ENCODE data around the gene ONECUT3. TPM values are rescaled to one million over a fixed set of nuclear protein-coding genes. Genes with fewer than 3 reads are reported as not detected.

The ONECUT3 gene
- total RNA-seq, 1 experiment from 2014 or later = not detected

DNA sequence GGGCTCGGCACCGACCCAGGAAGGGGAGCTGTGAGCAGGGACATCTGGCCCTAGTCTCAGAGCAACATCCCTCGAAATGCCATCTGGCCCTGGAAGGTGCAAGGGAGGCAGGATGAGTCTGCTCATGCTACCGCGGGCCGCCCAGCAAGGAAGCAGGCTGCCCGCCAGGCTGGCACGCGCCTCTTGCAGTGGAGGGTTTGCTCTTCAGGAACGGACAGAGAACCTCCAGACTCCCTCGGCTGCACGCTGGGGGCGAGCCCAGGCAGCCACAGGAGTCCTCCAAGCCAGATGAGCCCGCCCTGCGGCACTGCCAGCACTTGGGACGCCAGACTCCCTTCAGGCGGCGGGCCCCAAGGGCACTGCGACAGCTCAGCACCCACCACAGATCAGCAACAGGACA, 68.9 kb downstream of the ONECUT3 start:
- intact Hi-C loops (cut with micrococcal nuclease; ENCODE audit: unreplicated experiment) = no loop called here
- BruUV-seq (replicated peaks) = no TSS peak
- Histone ChIP-seq H3K36me3 (ENCODE audit: low read depth) (no peaks in the 10 kb centered on the region), H3F3A (ENCODE audit: insufficient read depth, low read depth) (no peaks in the 10 kb centered on the region), H3K4me2 (no peak overlapping the region), H3K27me3 (ENCODE audit: insufficient read depth, low read depth) (no peaks in the 10 kb centered on the region), H3K79me2 (ENCODE audit: low read depth) (no peaks in the 10 kb centered on the region), H3K9me2 (ENCODE audit: insufficient read depth) (no peaks in the 10 kb centered on the region), H3K27ac (no peak overlapping the region), H3K9me3 (ENCODE audit: insufficient read depth, low read depth) (no peaks in the 10 kb centered on the region), H3K4me1 (replicated peaks; ENCODE audit: insufficient read depth) (no peaks in the 10 kb centered on the region), H2AFZ (no peak overlapping the region), H4K20me1 (ENCODE audit: insufficient read depth) (peaks cover 5% of the 10 kb centered on the region), H3K4me3 (no peak overlapping the region)
- TF ChIP-seq, protein P1, sequence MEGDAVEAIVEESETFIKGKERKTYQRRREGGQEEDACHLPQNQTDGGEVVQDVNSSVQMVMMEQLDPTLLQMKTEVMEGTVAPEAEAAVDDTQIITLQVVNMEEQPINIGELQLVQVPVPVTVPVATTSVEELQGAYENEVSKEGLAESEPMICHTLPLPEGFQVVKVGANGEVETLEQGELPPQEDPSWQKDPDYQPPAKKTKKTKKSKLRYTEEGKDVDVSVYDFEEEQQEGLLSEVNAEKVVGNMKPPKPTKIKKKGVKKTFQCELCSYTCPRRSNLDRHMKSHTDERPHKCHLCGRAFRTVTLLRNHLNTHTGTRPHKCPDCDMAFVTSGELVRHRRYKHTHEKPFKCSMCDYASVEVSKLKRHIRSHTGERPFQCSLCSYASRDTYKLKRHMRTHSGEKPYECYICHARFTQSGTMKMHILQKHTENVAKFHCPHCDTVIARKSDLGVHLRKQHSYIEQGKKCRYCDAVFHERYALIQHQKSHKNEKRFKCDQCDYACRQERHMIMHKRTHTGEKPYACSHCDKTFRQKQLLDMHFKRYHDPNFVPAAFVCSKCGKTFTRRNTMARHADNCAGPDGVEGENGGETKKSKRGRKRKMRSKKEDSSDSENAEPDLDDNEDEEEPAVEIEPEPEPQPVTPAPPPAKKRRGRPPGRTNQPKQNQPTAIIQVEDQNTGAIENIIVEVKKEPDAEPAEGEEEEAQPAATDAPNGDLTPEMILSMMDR (conservative IDR thresholded peaks at IDR 0.05) = no peak
- TF ChIP-seq EZH2 (IDR thresholded peaks at IDR 0.05; ENCODE audit: low read depth) = no peak
- ChIA-PET CTCF (no interaction called here), POLR2A (ENCODE audit: unreplicated experiment) (no interaction called here)
- no peak for DNase-seq

DNA sequence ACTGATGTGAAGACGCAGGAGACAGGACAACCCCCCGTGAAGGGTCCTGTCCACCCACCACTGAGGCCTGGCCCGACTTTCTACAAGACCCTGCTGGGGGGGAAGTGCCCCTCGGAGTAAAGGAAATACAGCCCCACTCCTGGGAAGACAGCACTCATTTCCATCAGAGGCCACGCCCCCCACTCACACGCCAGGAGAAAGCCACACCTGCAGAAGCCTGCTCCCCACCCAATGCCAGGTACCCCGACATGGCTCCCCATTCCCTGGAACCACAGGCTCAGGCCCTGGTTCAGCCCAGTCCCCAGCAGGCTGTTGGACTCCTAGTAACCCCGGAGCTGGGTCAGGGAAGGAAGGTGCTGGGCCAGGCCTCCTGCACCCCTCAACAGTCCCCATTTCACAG, 69.7 kb downstream of the ONECUT3 start:
- Histone ChIP-seq H3K4me1 (replicated peaks; ENCODE audit: insufficient read depth) (no peaks in the 10 kb centered on the region), H3K27me3 (ENCODE audit: insufficient read depth, low read depth) (no peaks in the 10 kb centered on the region), H2AFZ (no peak overlapping the region), H3K4me2 (no peak overlapping the region), H4K20me1 (ENCODE audit: insufficient read depth) (peaks cover 5% of the 10 kb centered on the region), H3K36me3 (ENCODE audit: low read depth) (no peaks in the 10 kb centered on the region), H3K4me3 (no peak overlapping the region), H3K27ac (no peak overlapping the region), H3F3A (ENCODE audit: insufficient read depth, low read depth) (no peaks in the 10 kb centered on the region), H3K79me2 (ENCODE audit: low read depth) (no peaks in the 10 kb centered on the region), H3K9me2 (ENCODE audit: insufficient read depth) (no peaks in the 10 kb centered on the region), H3K9me3 (ENCODE audit: insufficient read depth, low read depth) (no peaks in the 10 kb centered on the region)
- no TSS peak for BruUV-seq (replicated peaks)
- TF ChIP-seq EZH2 (IDR thresholded peaks at IDR 0.05; ENCODE audit: low read depth) = no peak
- TF ChIP-seq, protein P1 (conservative IDR thresholded peaks at IDR 0.05) = no peak
- ChIA-PET CTCF (no interaction called here), POLR2A (ENCODE audit: unreplicated experiment) (no interaction called here)
- intact Hi-C loops (cut with micrococcal nuclease; ENCODE audit: unreplicated experiment) = no loop called here
- DNase-seq = no peak

DNA sequence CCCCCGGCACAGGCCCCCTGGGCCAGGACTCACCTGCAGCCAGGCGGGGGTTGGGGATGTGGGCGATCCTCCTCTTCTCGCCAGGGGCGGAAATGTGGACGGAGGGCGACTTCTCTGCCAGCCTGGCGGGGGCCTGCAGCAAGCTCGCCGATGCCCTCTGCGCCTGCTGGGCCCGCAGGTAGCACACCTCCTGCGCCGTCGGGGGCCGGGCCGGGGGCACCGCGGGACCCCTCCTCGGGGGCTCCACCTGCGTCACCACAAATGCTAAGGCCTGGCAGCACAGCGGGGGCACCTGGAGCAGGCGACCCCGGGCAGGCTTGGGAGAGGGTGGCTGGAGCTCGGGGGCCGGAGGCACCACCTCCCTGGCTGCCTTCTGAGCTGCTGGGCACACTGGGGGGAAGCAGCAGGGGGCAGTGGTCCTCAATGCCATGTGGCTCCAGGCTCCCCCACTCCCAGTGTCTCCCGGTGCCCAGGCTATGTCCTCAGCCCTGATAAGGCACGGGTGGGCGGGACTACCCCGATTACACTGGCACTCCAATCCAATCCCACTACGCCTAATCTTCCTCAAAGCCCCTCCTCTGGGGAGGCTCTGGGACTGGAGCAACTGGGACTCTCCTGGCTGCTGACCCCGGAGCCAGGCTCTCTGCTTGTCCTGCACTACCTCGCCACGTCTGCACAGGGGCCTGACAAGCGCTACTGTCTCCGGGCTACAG, 70.4 kb downstream of the ONECUT3 start:
- POLR2A ChIA-PET (ENCODE audit: unreplicated experiment) = no interaction called here
- no peaks in the 10 kb centered on the region for H3K9me3 ChIP-seq (ENCODE audit: insufficient read depth, low read depth)
- no peak overlapping the region for H3K27ac ChIP-seq
- H3K79me2 ChIP-seq (ENCODE audit: low read depth) = no peaks in the 10 kb centered on the region
- CTCF ChIA-PET = interaction anchor here (0.6 kb wide), 1 partner anchor 62 kb away, joined by 5 read pairs; the partner anchor contains the start of gene ABHD17A
- intact Hi-C loops (cut with micrococcal nuclease; ENCODE audit: unreplicated experiment) = no loop called here
- DNase-seq = no peak
- H3K4me3 ChIP-seq = no peak overlapping the region
- H3F3A ChIP-seq (ENCODE audit: insufficient read depth, low read depth) = no peaks in the 10 kb centered on the region
- TF ChIP-seq, protein P1 (conservative IDR thresholded peaks at IDR 0.05) = no peak
- no peak for TF ChIP-seq EZH2 (IDR thresholded peaks at IDR 0.05; ENCODE audit: low read depth)
- no peaks in the 10 kb centered on the region for H3K27me3 ChIP-seq (ENCODE audit: insufficient read depth, low read depth)
- no peak overlapping the region for H3K4me2 ChIP-seq
- H2AFZ ChIP-seq = no peak overlapping the region
- no peaks in the 10 kb centered on the region for H3K9me2 ChIP-seq (ENCODE audit: insufficient read depth)
- H3K36me3 ChIP-seq (ENCODE audit: low read depth) = no peaks in the 10 kb centered on the region
- no peaks in the 10 kb centered on the region for H3K4me1 ChIP-seq (replicated peaks; ENCODE audit: insufficient read depth)
- peaks cover 5% of the 10 kb centered on the region for H4K20me1 ChIP-seq (ENCODE audit: insufficient read depth)
- BruUV-seq (replicated peaks) = no TSS peak

Data from PC-9 (cell line).